ENCODE data around the gene DNAH2. TPM values are rescaled to one million over a fixed set of nuclear protein-coding genes. Genes with fewer than 3 reads are reported as not detected.

Gene DNAH2
- total and polyA plus RNA-seq, 9 of the 15 experiments (the other 6 are each of a cell fraction or from before 2014, with no cell fraction given): 0.03 TPM; not detected in 8

- no peak for TF ChIP-seq NKRF (IDR thresholded peaks at IDR 0.05; ENCODE audit: borderline replicate concordance)
- peak; percentile 56; the same call in 1 of the 2 replicates for TF ChIP-seq HBP1 (CRISPR knock-in tag; IDR thresholded peaks at IDR 0.05)
- no peak; the same call in 1 of the 2 replicates for TF ChIP-seq ZBTB7A (IDR thresholded peaks at IDR 0.05; ENCODE audit: borderline replicate concordance, control insufficient read depth, low read depth, low read length)
- peak; percentile 74; the same call in 1 of the 2 replicates for TF ChIP-seq OTX1 (CRISPR knock-in tag; IDR thresholded peaks at IDR 0.05)
- peak; percentile 80 for TF ChIP-seq EP400 (IDR thresholded peaks at IDR 0.05)
- 0 out of 2 replicates have a peak, but pooled peaks have one; percentile 34 for TF ChIP-seq TOE1 (IDR thresholded peaks at IDR 0.05; ENCODE audit: borderline replicate concordance)
- TF ChIP-seq TOE1 (CRISPR knock-in tag; IDR thresholded peaks at IDR 0.05; ENCODE audit: borderline replicate concordance, low read depth): no peak
- TF ChIP-seq MLLT1 (IDR thresholded peaks at IDR 0.05): peak in 1 of 2 experiments; percentile 81; a peak in 2 of 4 replicates
- no peak for TF ChIP-seq MIER1 (IDR thresholded peaks at IDR 0.05; ENCODE audit: low read depth)
- TF ChIP-seq CBFB (CRISPR knock-in tag; IDR thresholded peaks at IDR 0.05): peak; percentile 27; the same call in 1 of the 2 replicates
- TF ChIP-seq SAP30 (IDR thresholded peaks at IDR 0.05; ENCODE audit: borderline replicate concordance, insufficient read depth, low read depth, low read length, poor library complexity, severe bottlenecking): peak; percentile 38
- TF ChIP-seq ATF4 (CRISPR knock-in tag; IDR thresholded peaks at IDR 0.05): peak; percentile 97
- 0 out of 2 replicates have a peak, but pooled peaks have one; percentile 9 for TF ChIP-seq CBFA2T3 (IDR thresholded peaks at IDR 0.05)
- no peak for TF ChIP-seq ZBTB9 (CRISPR knock-in tag; IDR thresholded peaks at IDR 0.05)
- TF ChIP-seq BRD9 (IDR thresholded peaks at IDR 0.05; ENCODE audit: low read depth, partially characterized antibody): peak; percentile 92
- TF ChIP-seq TCF3 (CRISPR knock-in tag; IDR thresholded peaks at IDR 0.05): no peak
- TF ChIP-seq PTTG1 (tag; IDR thresholded peaks at IDR 0.05; ENCODE audit: low read depth): no peak
- TF ChIP-seq TRIM24 (IDR thresholded peaks at IDR 0.05): peak; percentile 68 to 77; a peak in 2 of 4 replicates
- no peak for TF ChIP-seq U2AF2 (optimal IDR thresholded peaks at IDR 0.05; ENCODE audit: low read depth, low read length)
Observed at GRCh38 chr17:7838090-7839075, 120.8 kb downstream of the DNAH2 start (continued).

Data from K562 (cell line).